ENCODE results near the gene HP. TPM values are rescaled to one million over a fixed set of nuclear protein-coding genes. Genes with fewer than 3 reads are reported as not detected.

Gene HP
- total and polyA plus RNA-seq, 2 of the 8 experiments (the other 6 are each of a cell fraction or from before 2014, with no cell fraction given) = not detected

- Histone ChIP-seq H3K23ac (ENCODE audit: insufficient read length) (no peak overlapping the region), H3K9ac (replicated peaks in 1 of 4; ENCODE audit: extremely low read depth in 1 of 4, low read depth in 3 of 4, low read length in 3 of 4) (peak overlapping the region; percentile 76 to 91 (median 88)), H2BK15ac (ENCODE audit: low read length) (no peak overlapping the region), H4K8ac (ENCODE audit: extremely low read depth, insufficient read depth, low read length) (peak overlapping the region; percentile 94), H3K4me1 (replicated peaks in 1 of 4; ENCODE audit: control insufficient read depth in 3 of 4, insufficient read depth in 4 of 4, low read length in 3 of 4) (peaks cover 0 to 6% (median under 1%) of the 10 kb centered on the region in 4 experiments; a peak in 2 of 7 replicates), H4K5ac (ENCODE audit: insufficient read length, low read depth, low read length) (no peak overlapping the region), H2AK5ac (ENCODE audit: low read depth, low read length) (peak overlapping the region; percentile 75), H3K4me2 (ENCODE audit: insufficient read depth in 1 of 2, low read depth in 2 of 2, low read length in 2 of 2) (peak overlapping the region; percentile 85 to 92), H2AFZ (ENCODE audit: low read length) (peak overlapping the region; percentile 46; the same call in 1 of the 2 replicates), H3K18ac (ENCODE audit: extremely low read depth, low read length) (no peak overlapping the region), H3K9me3 (ENCODE audit: insufficient read depth in 2 of 2, low read depth in 1 of 2, low read length in 1 of 2) (no peaks in the 10 kb centered on the region), H3K4ac (replicated peaks; ENCODE audit: insufficient read length, low read depth, low read length) (peak overlapping the region; percentile 13), H3K36me3 (ENCODE audit: control insufficient read depth in 2 of 4, insufficient read depth in 4 of 4, low read length in 3 of 4) (peaks cover 6 to 29% (median 19%) of the 10 kb centered on the region in 4 experiments; a peak in 7 of 8 replicates), H3K27me3 (replicated peaks in 1 of 4; ENCODE audit: control insufficient read depth in 3 of 4, extremely low read depth in 1 of 4, insufficient read depth in 3 of 4, low read length in 3 of 4) (no peaks in the 10 kb centered on the region), H3K23me2 (ENCODE audit: low read depth, low read length) (peaks cover 8% of the 10 kb centered on the region; the same call in 1 of the 2 replicates), H3K79me2 (ENCODE audit: control insufficient read depth in 1 of 2, insufficient read depth in 2 of 2, low read length in 2 of 2) (peaks cover 4 to 44% of the 10 kb centered on the region in 2 experiments), H2BK12ac (ENCODE audit: low read depth, low read length) (peak overlapping the region; percentile 41; the same call in 1 of the 2 replicates), H2BK5ac (ENCODE audit: low read depth, low read length) (peak overlapping the region; percentile 69; the same call in 1 of the 2 replicates), H3K14ac (ENCODE audit: insufficient read length) (no peak overlapping the region), H3K4me3 (ENCODE audit: extremely low read depth in 1 of 4, insufficient read depth in 2 of 4, low read depth in 3 of 4, low read length in 4 of 4) (peak overlapping the region; percentile 93 to 100 (median 98)), H2BK20ac (ENCODE audit: low read length) (no peak overlapping the region), H3K79me1 (ENCODE audit: low read depth, low read length) (peaks cover 6% of the 10 kb centered on the region), H3K56ac (replicated peaks; ENCODE audit: insufficient read length, low read depth, low read length) (peak overlapping the region; percentile 70), H2BK120ac (replicated peaks; ENCODE audit: low read depth, low read length) (no peak overlapping the region), H4K91ac (replicated peaks; ENCODE audit: insufficient read length, low read length) (no peak overlapping the region), H3K27ac (ENCODE audit: low read depth, low read length) (peak overlapping the region; percentile 93), H4K20me1 (replicated peaks in 1 of 2; ENCODE audit: control insufficient read depth in 1 of 2, insufficient read depth in 2 of 2, low read length in 2 of 2) (peaks cover 4 to 8% of the 10 kb centered on the region in 2 experiments)
- ChIA-PET CTCF (ENCODE audit: partially characterized antibody) (interaction anchor here (1.3 to 11.4 kb wide), 4 partner anchors 11 to 26 kb away, joined by 3 to 108 read pairs (median 6); no protein-coding TSS in a partner anchor), POLR2A (ENCODE audit: partially characterized antibody) (interaction anchor here (0.6 to 4.7 kb wide), 10 partner anchors 9 to 104 kb away, joined by 3 to 23 read pairs (median 4); no protein-coding TSS in a partner anchor)
- DNase-seq (ENCODE audit: low read depth in 1 of 2, low spot score in 2 of 2) (no peak), FAIRE-seq (no peak)
- TF ChIP-seq SAP30 (IDR thresholded peaks at IDR 0.05; ENCODE audit: insufficient read depth, insufficient replicate concordance, low read length) (no peak), KDM4A (IDR thresholded peaks at IDR 0.05; ENCODE audit: low read depth, low read length, severe bottlenecking) (peak; percentile 3), SIN3A (conservative IDR thresholded peaks at IDR 0.05 in 1 of 2, IDR thresholded peaks at IDR 0.05 in 1 of 2; ENCODE audit: low read depth in 1 of 2, low read length in 2 of 2) (no peak)
- 13% methylated on average over 11 of the region's 11 CpGs; no CpG with 5 or more reads in 1 of the 2 experiments for WGBS, 2 experiments (ENCODE audit: extremely low coverage in 1 of 2, insufficient coverage in 1 of 2, insufficient read length in 1 of 2, insufficient replicate concordance in 2 of 2, low coverage in 1 of 2, low lambda C conversion rate in 2 of 2, missing lambda C conversion rate in 1 of 2)
Measured at GRCh38 chr16:72094266-72094610, 39.9 kb downstream of the HP start.

Measured in H1 (cell line).